Fibroblast of pulmonary artery (primary cell): ENCODE results near the gene TOM1L2.

Source experiments
- DNase-seq: peaks from one replicate; pipeline ENCODE4 v3.0.0-alpha.2; 2010; ENCODE audit warnings: low read depth
- H3K4me3 ChIP-seq: replicated peaks from 2 replicates; pipeline ENCODE4 v1.5.1; 2011; ENCODE audit warnings: low read depth, mild to moderate bottlenecking, control low read depth, low read length, moderate library complexity
- CTCF ChIP-seq: IDR thresholded peaks from 2 replicates; pipeline ENCODE4 v1.5.1; 2011; ENCODE audit warnings: mild to moderate bottlenecking, control low read depth, low read length, inconsistent platforms; ENCODE audit errors: missing control alignments

TOM1L2 gene

GRCh38 chr17:17876959-17877528 lies 95.2 kb downstream of the TOM1L2 start:
- H3K4me3 ChIP-seq: no peak overlapping the region
- DNase-seq: peak; percentile 71
- no peak for TF ChIP-seq CTCF

GRCh38 chr17:17874478-17874877 lies 97.7 kb downstream of the TOM1L2 start:
- peak; percentile 28 for DNase-seq
- no peak overlapping the region for H3K4me3 ChIP-seq
- TF ChIP-seq CTCF: no peak

GRCh38 chr17:17873450-17873991 lies 98.7 kb downstream of the TOM1L2 start:
- no peak for TF ChIP-seq CTCF
- no peak overlapping the region for H3K4me3 ChIP-seq
- no peak for DNase-seq

GRCh38 chr17:17872547-17873345 lies 99.5 kb downstream of the TOM1L2 start:
- TF ChIP-seq CTCF: no peak
- no peak overlapping the region for H3K4me3 ChIP-seq
- peak; percentile 64 for DNase-seq

- DNase-seq: no peak
- no peak overlapping the region for H3K4me3 ChIP-seq
- no peak for TF ChIP-seq CTCF
These were observed 100.3 kb downstream of the TOM1L2 start for GRCh38 chr17:17871913-17872312.

- no peak overlapping the region for H3K4me3 ChIP-seq
- TF ChIP-seq CTCF: no peak
- DNase-seq: no peak
These were observed 102.0 kb downstream of the TOM1L2 start for GRCh38 chr17:17870247-17870646.
